ENCODE measurements around the gene EPB41L3. TPM values are rescaled to one million over a fixed set of nuclear protein-coding genes. Genes with fewer than 3 reads are reported as not detected.

The EPB41L3 gene
- polyA plus RNA-seq, 2 of the 4 experiments (the other 2 are of a cell fraction): 0.46 to 1.00 TPM

DNA sequence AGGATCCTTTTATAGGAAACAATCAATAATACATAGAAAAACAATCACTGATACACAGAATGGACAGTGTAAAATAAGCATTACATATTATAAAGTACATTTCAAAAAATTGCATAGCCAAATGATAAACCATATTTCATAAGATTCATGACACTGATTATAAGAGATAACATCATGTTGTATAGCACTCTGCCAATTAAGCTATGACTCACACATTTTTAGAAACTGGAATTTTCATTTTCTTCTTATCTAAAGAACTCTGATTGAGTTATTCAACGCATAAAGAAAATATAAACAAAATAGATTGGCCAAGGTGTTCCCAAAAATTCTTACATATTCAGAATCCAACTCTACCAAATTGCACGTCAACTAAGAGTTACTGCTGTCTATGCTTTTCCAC, 5.9 kb downstream of the EPB41L3 start:
- CTCF ChIA-PET: no interaction called here
- DNase-seq (ENCODE audit: low read depth in 1 of 2, low spot score in 1 of 2) (no peak), FAIRE-seq (no peak), ATAC-seq (no peak)
- no peaks in the 10 kb centered on the region for H3K9me3 ChIP-seq
- TF ChIP-seq ZNF302 (CRISPR knock-in tag; IDR thresholded peaks at IDR 0.05): no peak
- TF ChIP-seq, protein P1, sequence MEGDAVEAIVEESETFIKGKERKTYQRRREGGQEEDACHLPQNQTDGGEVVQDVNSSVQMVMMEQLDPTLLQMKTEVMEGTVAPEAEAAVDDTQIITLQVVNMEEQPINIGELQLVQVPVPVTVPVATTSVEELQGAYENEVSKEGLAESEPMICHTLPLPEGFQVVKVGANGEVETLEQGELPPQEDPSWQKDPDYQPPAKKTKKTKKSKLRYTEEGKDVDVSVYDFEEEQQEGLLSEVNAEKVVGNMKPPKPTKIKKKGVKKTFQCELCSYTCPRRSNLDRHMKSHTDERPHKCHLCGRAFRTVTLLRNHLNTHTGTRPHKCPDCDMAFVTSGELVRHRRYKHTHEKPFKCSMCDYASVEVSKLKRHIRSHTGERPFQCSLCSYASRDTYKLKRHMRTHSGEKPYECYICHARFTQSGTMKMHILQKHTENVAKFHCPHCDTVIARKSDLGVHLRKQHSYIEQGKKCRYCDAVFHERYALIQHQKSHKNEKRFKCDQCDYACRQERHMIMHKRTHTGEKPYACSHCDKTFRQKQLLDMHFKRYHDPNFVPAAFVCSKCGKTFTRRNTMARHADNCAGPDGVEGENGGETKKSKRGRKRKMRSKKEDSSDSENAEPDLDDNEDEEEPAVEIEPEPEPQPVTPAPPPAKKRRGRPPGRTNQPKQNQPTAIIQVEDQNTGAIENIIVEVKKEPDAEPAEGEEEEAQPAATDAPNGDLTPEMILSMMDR (IDR thresholded peaks at IDR 0.05): no peak
- POLR2A ChIA-PET: no interaction called here
- no peak overlapping the region for H3K4me3 ChIP-seq
- no peak overlapping the region for H3K4me2 ChIP-seq
- no peaks in the 10 kb centered on the region for H3K4me1 ChIP-seq
- H3K27ac ChIP-seq: no peak overlapping the region
- 5% methylated on average over 2 of the region's 2 CpGs for WGBS (ENCODE audit: missing lambda C conversion rate)

DNA sequence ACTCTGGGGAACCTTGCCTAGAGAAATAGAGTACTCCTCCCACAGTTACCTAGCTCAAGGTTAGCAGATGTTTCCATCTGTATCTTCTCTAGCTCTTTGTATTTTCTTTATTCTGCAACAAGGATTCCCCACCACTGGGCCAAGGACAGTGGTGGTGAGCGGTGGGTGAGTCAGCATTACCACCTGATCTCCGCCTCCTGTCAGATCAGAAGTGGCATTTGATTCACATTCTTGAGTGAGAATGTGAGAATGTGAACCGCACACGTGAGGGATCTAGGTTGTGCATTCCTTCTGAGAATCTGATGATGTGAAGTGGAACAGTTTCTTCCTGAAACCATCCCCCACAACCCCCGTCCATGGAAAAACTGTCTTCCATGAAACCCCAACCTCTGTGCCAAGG, 9.0 kb downstream of the EPB41L3 start:
- Histone ChIP-seq H3K4me2 (no peak overlapping the region), H3K4me1 (no peaks in the 10 kb centered on the region), H3K27ac (no peak overlapping the region), H3K4me3 (no peak overlapping the region), H3K9me3 (no peaks in the 10 kb centered on the region)
- POLR2A ChIA-PET: no interaction called here
- DNase-seq (ENCODE audit: low read depth in 1 of 2, low spot score in 1 of 2): no peak
- TF ChIP-seq, protein P1 (IDR thresholded peaks at IDR 0.05): no peak
- TF ChIP-seq, protein P2, sequence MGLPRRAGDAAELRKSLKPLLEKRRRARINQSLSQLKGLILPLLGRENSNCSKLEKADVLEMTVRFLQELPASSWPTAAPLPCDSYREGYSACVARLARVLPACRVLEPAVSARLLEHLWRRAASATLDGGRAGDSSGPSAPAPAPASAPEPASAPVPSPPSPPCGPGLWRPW (IDR thresholded peaks at IDR 0.05): no peak
- no peak for TF ChIP-seq POLR2A (IDR thresholded peaks at IDR 0.05; ENCODE audit: low read length)
- TF ChIP-seq, protein P3, sequence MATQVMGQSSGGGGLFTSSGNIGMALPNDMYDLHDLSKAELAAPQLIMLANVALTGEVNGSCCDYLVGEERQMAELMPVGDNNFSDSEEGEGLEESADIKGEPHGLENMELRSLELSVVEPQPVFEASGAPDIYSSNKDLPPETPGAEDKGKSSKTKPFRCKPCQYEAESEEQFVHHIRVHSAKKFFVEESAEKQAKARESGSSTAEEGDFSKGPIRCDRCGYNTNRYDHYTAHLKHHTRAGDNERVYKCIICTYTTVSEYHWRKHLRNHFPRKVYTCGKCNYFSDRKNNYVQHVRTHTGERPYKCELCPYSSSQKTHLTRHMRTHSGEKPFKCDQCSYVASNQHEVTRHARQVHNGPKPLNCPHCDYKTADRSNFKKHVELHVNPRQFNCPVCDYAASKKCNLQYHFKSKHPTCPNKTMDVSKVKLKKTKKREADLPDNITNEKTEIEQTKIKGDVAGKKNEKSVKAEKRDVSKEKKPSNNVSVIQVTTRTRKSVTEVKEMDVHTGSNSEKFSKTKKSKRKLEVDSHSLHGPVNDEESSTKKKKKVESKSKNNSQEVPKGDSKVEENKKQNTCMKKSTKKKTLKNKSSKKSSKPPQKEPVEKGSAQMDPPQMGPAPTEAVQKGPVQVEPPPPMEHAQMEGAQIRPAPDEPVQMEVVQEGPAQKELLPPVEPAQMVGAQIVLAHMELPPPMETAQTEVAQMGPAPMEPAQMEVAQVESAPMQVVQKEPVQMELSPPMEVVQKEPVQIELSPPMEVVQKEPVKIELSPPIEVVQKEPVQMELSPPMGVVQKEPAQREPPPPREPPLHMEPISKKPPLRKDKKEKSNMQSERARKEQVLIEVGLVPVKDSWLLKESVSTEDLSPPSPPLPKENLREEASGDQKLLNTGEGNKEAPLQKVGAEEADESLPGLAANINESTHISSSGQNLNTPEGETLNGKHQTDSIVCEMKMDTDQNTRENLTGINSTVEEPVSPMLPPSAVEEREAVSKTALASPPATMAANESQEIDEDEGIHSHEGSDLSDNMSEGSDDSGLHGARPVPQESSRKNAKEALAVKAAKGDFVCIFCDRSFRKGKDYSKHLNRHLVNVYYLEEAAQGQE (IDR thresholded peaks at IDR 0.05): no peak
- no peak for TF ChIP-seq MYC (IDR thresholded peaks at IDR 0.05; ENCODE audit: borderline replicate concordance, low read length)
- no peak for TF ChIP-seq CHD2 (IDR thresholded peaks at IDR 0.05; ENCODE audit: low read length, partially characterized antibody)
- no peak for TF ChIP-seq KDM1A (IDR thresholded peaks at IDR 0.05; ENCODE audit: low read depth)
- TF ChIP-seq KDM5A (IDR thresholded peaks at IDR 0.05): no peak
- TF ChIP-seq, protein P4, sequence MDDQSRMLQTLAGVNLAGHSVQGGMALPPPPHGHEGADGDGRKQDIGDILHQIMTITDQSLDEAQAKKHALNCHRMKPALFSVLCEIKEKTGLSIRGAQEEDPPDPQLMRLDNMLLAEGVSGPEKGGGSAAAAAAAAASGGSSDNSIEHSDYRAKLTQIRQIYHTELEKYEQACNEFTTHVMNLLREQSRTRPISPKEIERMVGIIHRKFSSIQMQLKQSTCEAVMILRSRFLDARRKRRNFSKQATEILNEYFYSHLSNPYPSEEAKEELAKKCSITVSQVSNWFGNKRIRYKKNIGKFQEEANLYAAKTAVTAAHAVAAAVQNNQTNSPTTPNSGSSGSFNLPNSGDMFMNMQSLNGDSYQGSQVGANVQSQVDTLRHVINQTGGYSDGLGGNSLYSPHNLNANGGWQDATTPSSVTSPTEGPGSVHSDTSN (IDR thresholded peaks at IDR 0.05): no peak
- TF ChIP-seq RNF2 (IDR thresholded peaks at IDR 0.05; ENCODE audit: borderline replicate concordance, low read depth): no peak
- TF ChIP-seq, protein P5, sequence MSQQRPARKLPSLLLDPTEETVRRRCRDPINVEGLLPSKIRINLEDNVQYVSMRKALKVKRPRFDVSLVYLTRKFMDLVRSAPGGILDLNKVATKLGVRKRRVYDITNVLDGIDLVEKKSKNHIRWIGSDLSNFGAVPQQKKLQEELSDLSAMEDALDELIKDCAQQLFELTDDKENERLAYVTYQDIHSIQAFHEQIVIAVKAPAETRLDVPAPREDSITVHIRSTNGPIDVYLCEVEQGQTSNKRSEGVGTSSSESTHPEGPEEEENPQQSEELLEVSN (IDR thresholded peaks at IDR 0.05; ENCODE audit: borderline replicate concordance, low read depth): no peak
- no peak for TF ChIP-seq HOXB13 (CRISPR knock-in tag; IDR thresholded peaks at IDR 0.05; ENCODE audit: low read depth)
- TF ChIP-seq POLR2AphosphoS2 (conservative IDR thresholded peaks at IDR 0.05; ENCODE audit: low read length): no peak
- TF ChIP-seq ESRRA (IDR thresholded peaks at IDR 0.05; ENCODE audit: borderline replicate concordance, low read length): no peak
- no peak for TF ChIP-seq JUN (IDR thresholded peaks at IDR 0.05)
- TF ChIP-seq, protein P6, sequence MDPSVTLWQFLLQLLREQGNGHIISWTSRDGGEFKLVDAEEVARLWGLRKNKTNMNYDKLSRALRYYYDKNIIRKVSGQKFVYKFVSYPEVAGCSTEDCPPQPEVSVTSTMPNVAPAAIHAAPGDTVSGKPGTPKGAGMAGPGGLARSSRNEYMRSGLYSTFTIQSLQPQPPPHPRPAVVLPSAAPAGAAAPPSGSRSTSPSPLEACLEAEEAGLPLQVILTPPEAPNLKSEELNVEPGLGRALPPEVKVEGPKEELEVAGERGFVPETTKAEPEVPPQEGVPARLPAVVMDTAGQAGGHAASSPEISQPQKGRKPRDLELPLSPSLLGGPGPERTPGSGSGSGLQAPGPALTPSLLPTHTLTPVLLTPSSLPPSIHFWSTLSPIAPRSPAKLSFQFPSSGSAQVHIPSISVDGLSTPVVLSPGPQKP (IDR thresholded peaks at IDR 0.05; ENCODE audit: low read depth, low read length): no peak
- no peak for TF ChIP-seq HOXA7 (CRISPR knock-in tag; IDR thresholded peaks at IDR 0.05)
- FAIRE-seq: no peak
- 14% methylated on average over 5 of the region's 5 CpGs for WGBS (ENCODE audit: missing lambda C conversion rate)
- CTCF ChIA-PET: no interaction called here
- ATAC-seq: no peak

All from A549 (cell line).